ENCODE data around the gene SCN2A.

GRCh38 chr2:165245081-165245793 lies 6.0 kb downstream of the SCN2A start:
- TF ChIP-seq CTCF (conservative IDR thresholded peaks at IDR 0.05; ENCODE audit: low read depth, low read length) (no peak), POLR2A (IDR thresholded peaks at IDR 0.05; ENCODE audit: low read depth, low read length) (no peak), NFE2L2 (IDR thresholded peaks at IDR 0.05; ENCODE audit: low read depth, low read length) (no peak), SMC3 (IDR thresholded peaks at IDR 0.05; ENCODE audit: low read depth, low read length) (no peak), CEBPB (IDR thresholded peaks at IDR 0.05; ENCODE audit: low read depth, low read length) (no peak)
